K562 (cell line): ENCODE measurements around the gene IQUB. TPM values are rescaled to one million over a fixed set of nuclear protein-coding genes. Genes with fewer than 3 reads are reported as not detected.

ENCODE experiments used
- ETV1 ChIP-seq: fragments of 450-650 bp; conservative IDR thresholded peaks from 2 replicates; pipeline ENCODE4 v1.6.1; 2016; ENCODE audit warnings: missing genetic modification characterization, control low read depth, low read depth, missing compliant biosample characterization
- NFIC ChIP-seq: fragments of 450-650 bp; IDR thresholded peaks from 2 replicates; pipeline ENCODE4 v1.6.1; 2017; ENCODE audit warnings: mild to moderate bottlenecking, inconsistent platforms
- RREB1 ChIP-seq: fragments of 250-450 bp; sonication (Bioruptor Pico); IDR thresholded peaks from 2 replicates; pipeline ENCODE4 v1.4.0; 2020
- SAP30 ChIP-seq: fragments of 200-600 bp; sonication (generic); IDR thresholded peaks from 2 replicates; pipeline ENCODE4 v1.6.1; 2012; ENCODE audit warnings: borderline replicate concordance, low read depth, mild to moderate bottlenecking, moderate library complexity, low read length, control low read depth, inconsistent platforms; ENCODE audit not compliant: insufficient read depth, poor library complexity, severe bottlenecking
- TAF15 ChIP-seq: fragments of 200-400 bp; formaldehyde crosslinking; IDR thresholded peaks from 2 replicates; pipeline ENCODE4 v1.6.1; 2017; ENCODE audit warnings: mild to moderate bottlenecking, low read depth, low read length, moderate library complexity
- TBL1XR1 ChIP-seq, 2 experiments: IDR thresholded peaks; 2 replicates each; pipeline ENCODE4 v1.6.1; 2012; ENCODE audit warnings: improper control_type of control experiment in 2 of 2, low read length in 2 of 2, mild to moderate bottlenecking in 1 of 2
- TEAD1 ChIP-seq, 2 experiments: fragments of 450-650 bp in 1 of 2; sonication (generic) in 1 of 2; formaldehyde crosslinking; IDR thresholded peaks; 2 replicates each; pipeline versions ENCODE4 v1.4.0 to v1.8.0; 2020 to 2022; ENCODE audit warnings: mild to moderate bottlenecking in 2 of 2, missing genetic modification reagents in 1 of 2
- TGIF2 ChIP-seq: sonication (generic); formaldehyde crosslinking; IDR thresholded peaks from 2 replicates; pipeline ENCODE4 v1.8.1; 2022; ENCODE audit warnings: mild to moderate bottlenecking, missing genetic modification reagents, moderate library complexity
- TRIM24 ChIP-seq, 2 experiments: fragments of 450-650 bp; IDR thresholded peaks; 2 replicates each; pipeline ENCODE4 v1.6.1; 2016
- ZNF280A ChIP-seq: fragments of 450-650 bp; IDR thresholded peaks from 2 replicates; pipeline ENCODE4 v1.6.1; 2018; ENCODE audit warnings: mild to moderate bottlenecking, low read depth; ENCODE audit not compliant: partially characterized antibody
- polyA plus RNA-seq, 8 experiments: library from polyadenylated mRNA; depleted of rRNA in 4 of 8; stranded (reverse) in 5 of 8; unstranded in 3 of 8; fragments of >200 nt; fragmentation: Nextera tagmentation in 2 of 8; fragmentation: Illumina TruSeq in 1 of 8; extraction: Ambion mirVana in 2 of 8; extraction: Trizol in 1 of 8; gene quantifications; 2 replicates each; pipeline versions ENCODE4 v1.2.1 to v1.2.3, GENCODE V29; 2011 to 2014; ENCODE audit warnings: inconsistent platforms in 1 of 8, missing spikeins in 1 of 8
- total RNA-seq, 7 experiments: library from RNA; depleted of rRNA in 6 of 7; stranded (reverse); fragments of >200 nt in 6 of 7; fragmentation: Illumina TruSeq in 2 of 7; extraction: Trizol in 2 of 7; gene quantifications; 2 replicates each; pipeline versions ENCODE4 v1.2.1 to v1.2.3, GENCODE V29; 2011 to 2021; ENCODE audit warnings: low replicate concordance in 1 of 7

IQUB gene
- total and polyA plus RNA-seq, 9 of the 15 experiments (the other 6 are each of a cell fraction or from before 2014, with no cell fraction given) = 0.62 to 2.6 (median 1.4) TPM

GRCh38 chr7:123505221-123505620, 29.2 kb downstream of the IQUB start (continued):
- TF ChIP-seq TBL1XR1 (IDR thresholded peaks at IDR 0.05; ENCODE audit: low read length in 2 of 2) (no peak), TEAD1 (CRISPR knock-in tag; IDR thresholded peaks at IDR 0.05) (no peak), NFIC (no peak), TRIM24 (IDR thresholded peaks at IDR 0.05) (peak in 1 of 2 experiments; percentile 38; a peak in 1 of 4 replicates), ETV1 (tag) (0 out of 2 replicates have a peak, but pooled peaks have one; percentile 10), RREB1 (no peak), TAF15 (no peak), ZNF280A (peak; percentile 81), TGIF2 (CRISPR knock-in tag) (no peak), SAP30 (no peak)
